GM18508 (cell line): ENCODE results near the gene FMNL1.
"Not testable (repeated sequence)": the region's sequence is repeated elsewhere in the genome, so short reads cannot be mapped to it uniquely, and the experiment has no call there.

Experiments
- ATAC-seq: cut with Tn5 transposase; IDR thresholded peaks from one replicate; pipeline ENCODE4 v1.9.1; 2021; ENCODE audit warnings: moderate number of reproducible peaks; ENCODE audit not compliant: insufficient read depth, unreplicated experiment

Gene FMNL1

DNA sequence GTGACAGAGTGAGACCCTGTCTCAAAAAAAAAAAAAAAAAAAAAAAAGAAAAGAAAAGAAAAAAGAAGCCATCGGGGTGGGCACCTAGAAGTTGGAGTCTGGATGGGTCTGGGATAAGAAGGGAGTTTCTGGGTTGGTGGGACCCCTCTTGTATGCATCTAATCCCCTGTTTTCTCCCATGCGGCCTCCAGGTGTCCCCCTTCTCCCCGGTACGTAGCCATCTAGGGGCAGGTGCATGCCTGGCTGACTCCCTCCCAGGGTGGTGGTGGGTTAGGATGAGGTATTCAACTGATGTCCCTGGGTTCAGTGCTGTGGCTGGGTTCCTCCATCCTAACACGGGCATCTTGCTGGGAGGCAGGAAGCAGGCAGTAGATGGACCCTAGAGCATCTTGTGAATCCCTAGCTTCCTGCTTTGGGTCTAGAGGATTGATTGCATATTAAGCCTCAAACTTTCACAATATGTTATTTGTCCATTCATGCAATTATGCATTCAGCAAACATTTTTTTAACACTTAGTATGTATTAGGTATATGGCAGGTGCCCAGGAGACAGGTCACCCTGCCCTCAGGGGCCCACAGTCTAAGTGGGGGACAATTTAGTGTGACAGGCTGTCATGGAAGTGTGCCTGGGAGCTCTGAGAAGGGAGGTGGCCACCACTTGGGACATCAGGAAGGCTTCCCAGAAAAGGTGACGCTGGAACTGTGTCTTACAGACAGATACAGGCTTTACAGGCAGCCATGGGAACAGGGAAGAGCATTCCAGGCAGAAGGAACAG, 13.1 kb downstream of the FMNL1 start:
- no peak for ATAC-seq

DNA sequence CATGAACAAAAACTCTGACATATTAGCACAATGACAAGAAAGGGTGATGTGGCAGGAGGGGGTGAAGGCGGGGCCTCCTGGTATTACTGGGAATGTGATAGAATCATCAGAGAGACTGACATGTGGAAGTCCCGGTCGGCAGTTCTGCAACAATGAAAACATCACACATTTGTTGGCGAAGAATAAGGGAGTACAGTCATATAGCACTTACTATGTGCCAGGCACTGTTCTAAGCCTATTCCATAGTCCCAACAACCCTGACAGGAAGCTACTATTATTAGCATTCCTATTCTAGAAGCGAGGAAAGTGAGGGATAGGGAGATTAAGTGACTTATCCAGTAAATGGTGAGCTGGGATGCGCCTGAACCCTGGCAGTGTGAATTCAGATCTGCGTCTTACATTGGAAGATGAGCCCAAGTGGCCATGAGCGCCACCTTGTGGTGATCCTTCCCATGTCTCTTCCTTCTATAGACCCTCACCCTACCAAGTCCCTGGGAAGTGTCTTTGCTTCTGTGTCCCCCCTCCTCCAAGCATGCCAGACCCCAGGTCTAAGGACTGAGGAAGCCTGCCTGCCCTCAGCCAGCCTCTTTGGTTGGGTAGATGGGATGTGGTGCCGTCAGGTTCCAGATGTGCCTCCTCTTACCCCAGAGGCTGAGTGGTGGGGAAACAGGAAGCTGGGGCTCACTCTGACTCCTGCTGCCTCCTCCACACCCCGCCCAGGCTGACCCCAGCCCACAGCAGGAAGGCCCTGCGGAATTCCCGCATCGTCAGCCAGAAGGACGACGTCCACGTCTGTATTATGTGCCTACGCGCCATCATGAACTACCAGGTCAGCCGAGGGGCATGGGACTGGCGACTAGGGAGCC, 14.0 kb downstream of the FMNL1 start:
- no peak for ATAC-seq

DNA sequence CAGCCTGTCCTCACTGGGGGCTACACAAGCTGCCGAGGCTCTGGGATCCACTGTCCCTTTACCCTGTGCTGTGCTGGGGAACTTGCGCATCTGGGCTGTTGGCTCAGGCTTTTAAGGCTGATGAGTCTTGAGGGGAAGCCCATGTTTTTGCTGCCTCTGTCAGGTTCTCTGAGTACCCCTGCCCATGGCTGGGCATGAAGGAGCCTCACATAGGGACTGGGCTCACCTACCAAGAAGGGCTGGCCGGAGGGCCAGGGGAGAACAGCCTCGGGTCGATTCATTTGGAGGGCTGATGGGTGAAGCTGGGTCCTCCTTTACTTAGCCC, 14.6 kb downstream of the FMNL1 start:
- ATAC-seq = no peak

DNA sequence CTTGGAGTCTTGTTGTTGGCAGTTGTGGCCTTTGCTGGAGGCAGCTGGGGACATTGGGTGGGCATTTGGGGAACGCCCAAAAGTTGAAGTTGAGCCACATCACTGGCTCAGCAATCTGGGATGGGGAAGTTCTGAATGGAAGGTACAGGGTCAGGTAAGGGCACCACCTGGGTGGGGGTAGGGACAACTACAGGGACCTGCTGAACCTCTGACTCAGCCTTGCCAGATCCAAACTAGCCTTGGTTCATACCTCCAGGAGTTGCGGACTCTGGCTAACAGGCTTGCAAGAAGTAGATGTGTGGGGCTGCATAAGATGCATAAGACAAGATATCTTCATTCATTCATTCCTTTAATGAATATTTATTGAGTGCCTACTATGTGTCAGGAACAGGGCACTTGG, 16.0 kb downstream of the FMNL1 start:
- no peak for ATAC-seq

DNA sequence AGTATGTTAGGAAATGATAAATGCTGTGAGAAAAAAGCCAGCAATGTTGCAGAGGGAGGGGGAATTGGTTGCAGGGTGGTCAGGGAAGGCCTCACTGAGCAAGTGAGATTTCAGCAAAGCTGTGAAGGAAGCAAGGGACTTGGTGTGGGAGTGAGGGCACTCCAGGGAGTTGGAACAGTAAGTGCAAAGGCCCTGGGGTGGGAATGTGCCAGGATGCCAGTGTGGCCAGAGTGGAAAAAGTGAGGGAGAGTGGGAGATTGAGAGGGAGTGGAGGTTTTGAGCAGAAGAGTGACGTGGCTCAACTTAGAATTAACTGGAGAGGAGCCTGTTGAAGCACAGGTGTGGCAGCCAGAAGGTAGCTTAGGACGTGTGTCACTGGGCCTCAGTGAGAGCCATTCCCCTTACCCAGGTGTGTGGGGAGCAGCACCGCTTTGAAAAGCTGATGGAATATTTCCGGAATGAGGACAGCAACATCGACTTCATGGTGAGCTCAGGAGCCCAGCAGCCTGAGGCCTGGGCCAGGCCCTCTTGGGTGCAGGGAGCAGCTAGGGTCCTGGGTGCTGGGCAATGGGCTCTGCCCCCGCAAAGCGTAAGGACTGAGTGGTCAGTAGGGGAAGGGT, 16.6 kb downstream of the FMNL1 start:
- ATAC-seq = no peak

DNA sequence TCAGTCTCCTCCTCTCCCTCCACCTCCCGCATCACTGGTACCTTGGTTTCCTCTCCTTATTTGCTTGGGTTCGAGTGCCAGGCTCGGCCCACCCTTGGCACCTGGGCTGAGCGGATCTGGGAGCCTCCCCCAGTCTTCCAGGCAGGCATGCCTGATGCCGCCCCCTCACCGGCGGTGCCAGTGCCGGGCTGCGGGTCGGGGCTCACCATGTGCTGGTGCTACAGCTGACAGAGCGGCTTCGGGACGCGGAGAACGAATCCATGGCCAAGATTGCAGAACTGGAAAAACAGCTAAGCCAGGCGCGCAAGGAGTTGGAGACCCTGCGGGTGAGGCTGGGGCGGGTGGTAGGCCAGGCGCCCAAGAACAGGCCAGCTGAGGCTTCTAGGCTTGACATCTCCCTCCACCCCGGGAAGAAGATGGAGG, 19.2 kb downstream of the FMNL1 start:
- no peak for ATAC-seq

DNA sequence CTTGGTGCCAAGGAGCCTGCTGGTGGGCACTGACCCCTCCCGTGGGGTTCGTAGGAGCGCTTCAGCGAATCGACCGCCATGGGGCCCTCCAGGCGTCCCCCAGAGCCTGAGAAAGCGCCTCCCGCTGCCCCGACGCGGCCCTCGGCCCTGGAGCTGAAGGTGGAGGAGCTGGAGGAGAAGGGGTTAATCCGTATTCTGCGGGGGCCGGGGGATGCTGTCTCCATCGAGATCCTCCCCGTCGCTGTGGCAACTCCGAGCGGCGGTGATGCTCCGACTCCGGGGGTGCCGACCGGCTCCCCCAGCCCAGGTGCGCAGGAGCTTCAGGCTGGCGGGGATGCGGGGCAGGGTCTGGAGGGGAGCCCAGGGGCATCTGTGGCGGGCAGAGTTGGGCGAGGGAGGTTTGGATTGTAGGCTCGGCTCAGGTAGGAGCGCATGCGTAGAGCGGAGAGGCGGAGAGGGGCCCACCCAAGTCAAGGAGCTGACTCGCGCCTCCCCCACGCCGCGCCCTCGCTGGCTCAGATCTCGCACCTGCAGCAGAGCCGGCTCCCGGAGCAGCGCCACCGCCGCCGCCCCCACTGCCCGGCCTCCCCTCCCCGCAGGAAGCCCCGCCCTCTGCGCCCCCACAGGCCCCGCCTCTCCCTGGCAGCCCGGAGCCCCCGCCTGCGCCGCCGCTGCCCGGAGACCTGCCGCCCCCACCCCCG, 19.8 kb downstream of the FMNL1 start:
- no peak for ATAC-seq

DNA sequence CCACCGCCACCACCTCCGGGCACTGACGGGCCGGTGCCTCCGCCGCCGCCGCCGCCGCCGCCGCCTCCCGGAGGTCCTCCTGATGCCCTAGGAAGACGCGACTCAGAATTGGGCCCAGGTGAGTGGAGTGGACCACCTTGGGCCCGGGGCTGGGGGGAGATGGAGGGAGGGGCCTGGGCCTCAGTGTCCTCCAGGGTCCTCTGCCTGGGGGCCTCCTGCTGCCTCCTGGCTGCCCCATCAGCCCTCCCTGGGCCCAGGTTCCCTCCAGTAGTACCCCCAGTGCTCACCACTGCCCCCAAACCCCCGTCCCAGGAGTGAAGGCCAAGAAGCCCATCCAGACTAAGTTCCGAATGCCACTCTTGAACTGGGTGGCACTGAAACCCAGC, 20.3 kb downstream of the FMNL1 start:
- no peak for ATAC-seq

DNA sequence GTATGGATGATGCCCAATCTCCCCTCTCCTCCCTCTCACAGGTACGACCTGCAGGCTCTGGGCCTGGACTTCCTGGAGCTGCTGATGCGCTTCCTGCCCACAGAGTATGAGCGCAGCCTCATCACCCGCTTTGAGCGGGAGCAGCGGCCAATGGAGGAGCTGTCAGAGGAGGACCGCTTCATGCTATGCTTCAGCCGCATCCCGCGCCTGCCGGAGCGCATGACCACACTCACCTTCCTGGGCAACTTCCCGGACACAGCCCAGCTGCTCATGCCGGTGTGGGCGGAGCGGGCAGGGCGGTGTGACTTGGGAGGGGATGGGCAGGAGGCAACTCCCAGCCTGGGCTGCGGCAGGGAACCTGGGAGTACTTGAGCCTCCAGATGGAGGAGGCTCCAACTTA, 22.1 kb downstream of the FMNL1 start:
- no peak for ATAC-seq

DNA sequence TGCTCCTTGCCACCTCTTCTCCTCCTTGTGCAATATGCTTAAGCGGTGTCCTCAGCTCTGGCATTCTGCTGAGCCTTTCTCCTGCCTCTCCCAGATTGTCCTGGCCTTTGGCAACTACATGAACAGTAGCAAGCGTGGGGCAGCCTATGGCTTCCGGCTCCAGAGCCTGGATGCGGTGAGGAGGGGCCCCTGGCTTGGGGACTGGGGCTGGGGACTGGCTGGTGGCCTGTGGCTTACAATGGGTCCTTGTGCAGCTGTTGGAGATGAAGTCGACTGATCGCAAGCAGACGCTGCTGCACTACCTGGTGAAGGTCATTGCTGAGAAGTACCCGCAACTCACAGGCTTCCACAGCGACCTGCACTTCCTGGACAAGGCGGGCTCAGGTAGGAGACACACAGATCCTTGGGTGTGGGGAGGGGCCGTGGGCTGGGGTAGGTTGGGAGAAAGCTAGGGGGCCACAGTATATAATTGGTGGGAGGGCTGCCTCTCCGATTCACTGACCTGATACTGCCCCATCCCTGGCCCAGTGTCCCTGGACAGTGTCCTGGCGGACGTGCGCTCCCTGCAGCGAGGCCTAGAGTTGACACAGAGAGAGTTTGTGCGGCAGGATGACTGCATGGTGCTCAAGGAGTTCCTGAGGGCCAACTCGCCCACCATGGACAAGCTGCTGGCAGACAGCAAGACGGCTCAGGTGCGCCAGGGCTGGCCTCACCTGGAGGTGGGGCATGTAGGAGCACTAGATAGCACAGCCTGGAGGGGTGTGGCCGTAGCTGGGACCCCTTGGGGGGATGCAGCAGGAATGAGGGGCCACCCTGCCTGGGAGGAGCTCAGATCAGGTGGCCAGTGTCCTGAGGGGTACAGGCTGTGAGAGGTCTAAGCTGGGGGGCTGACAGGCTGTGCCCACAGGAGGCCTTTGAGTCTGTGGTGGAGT, 23.3 kb downstream of the FMNL1 start:
- no peak for ATAC-seq

DNA sequence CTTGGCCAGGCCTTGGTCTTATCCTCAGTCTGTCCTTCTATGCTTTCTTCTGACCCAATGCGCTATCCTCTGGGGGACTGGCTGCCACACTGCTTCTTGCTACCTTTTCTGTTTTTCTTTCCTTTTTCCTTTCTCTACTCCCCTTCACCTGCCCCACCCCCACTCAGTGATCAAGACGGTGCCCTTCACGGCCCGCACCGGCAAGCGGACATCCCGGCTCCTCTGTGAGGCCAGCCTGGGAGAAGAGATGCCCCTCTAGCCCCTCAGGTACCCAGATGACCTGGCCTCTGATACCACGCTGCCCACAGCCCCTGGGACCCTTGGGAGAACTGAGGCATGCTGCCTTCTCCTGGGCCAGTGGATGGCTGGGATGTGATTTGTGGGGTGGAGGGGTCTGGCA, 24.7 kb downstream of the FMNL1 start:
- no peak for ATAC-seq

DNA sequence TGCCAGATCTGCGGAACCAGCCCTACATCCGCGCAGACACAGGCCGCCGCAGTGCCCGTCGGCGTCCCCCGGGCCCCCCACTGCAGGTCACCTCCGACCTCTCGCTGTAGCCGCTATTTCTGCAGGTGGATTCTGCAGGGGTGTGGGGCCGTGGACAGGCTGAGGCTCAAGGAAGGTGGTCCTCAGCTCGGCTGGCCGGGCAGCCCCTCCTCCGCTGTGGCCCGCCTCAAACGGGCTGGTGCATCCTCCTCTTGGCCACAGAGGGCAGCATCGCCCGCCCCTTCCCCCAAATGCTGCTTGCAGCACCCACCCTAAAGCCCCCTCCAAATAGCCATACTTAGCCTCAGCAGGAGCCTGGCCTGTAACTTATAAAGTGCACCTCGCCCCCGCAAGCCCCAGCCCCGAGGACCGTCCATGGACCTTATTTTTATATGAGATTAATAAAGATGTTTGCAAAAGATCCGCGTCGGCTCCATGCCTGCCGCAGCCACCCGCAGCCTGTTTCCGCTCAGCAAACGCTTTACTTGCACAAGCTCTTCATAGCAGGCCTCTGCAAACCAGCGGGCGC, 25.3 kb downstream of the FMNL1 start:
- ATAC-seq = no peak

DNA sequence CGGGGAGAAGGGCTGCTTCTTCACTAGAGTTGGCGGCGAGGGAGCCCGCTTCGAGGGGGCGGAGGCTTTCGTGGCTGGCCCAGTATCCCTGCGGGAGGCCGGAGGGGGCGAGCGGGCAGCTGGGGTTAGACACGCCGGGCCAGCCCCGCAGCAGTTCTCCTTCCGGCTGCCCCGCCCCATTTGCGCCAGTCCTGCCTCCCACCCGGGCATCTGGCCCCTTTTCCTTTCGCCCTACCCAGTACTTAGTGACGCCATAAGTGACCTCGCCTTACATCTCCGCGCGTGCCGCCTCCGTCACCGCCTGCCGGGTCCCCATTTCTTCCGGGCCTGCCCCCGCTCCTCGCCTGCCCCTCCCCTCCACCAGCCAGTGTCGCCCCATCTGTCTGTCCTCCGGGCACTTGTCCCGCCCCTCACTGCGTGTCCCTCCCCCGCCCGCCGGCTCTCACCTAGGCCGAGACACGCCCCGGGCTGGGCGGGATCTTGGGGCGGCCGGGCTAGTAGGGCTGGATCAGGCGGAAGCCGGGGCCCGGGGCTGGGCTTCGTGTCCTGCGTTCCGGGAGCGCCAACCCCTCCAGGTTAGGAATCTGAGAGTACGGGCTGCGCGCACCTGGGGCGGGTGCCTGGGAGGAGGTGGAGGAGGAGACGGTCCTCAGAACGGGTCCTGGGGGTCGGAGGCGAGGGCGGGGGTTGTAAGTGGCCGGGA, 25.9 kb downstream of the FMNL1 start:
- no peak for ATAC-seq

DNA sequence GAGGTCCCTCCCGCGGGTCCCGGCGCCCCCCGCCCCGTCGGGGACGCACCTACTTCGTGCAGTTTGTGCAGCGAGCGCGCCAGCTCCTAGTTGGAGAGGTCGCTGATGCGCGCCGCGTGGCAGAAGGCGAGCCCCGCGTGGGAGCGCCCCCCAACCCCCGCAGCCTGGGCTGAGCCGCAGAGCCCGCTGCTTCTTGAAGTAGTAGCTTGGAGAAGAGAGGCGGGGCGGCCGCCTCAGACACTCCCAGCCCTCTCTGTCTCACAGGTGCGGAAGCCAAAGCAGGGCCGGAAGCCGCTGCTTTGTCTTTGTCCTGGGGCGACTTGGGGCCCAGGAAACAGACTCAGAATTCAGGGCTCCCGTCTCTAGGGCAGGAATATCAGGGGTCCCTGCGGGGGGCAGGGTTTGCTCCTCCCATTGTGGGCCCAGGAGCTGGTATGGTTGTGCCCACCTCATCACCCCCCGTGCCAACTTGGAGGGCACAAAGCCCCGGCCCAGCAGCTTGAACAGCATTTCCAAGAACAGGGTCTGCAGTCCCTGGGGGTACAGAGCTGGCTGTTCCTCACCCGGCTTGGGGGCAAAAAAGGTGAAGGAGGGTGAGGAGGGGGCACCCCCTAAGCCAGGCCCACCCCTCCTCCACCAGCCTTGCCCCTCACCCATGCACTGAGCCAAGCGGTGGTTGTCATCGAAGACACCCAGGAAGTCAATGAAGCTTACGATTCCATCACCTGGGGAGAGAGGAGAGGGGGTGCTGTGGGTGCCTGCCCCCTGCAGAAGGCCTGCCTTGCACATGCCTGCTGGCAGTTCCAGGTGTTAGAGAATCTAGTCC, 26.7 kb downstream of the FMNL1 start:
- no peak for ATAC-seq

DNA sequence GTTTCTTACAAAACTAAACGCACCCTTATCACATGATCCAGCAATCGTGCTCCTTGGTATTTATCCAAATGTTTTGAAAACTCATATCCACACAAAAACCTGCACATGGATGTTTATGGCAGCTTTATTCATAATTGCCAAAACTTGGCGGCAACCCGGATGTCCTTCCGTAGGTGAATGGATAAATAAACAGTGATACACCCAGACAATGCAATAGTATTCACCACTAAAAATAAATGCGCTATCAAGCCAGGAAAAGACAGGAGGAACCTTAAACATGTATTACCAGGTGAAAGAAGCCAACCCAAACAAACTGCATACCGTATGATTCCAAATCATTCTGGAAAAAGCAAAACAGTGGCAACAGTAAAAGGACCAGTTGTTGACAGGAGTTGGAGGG, 30.2 kb downstream of the FMNL1 start:
- ATAC-seq = no peak

DNA sequence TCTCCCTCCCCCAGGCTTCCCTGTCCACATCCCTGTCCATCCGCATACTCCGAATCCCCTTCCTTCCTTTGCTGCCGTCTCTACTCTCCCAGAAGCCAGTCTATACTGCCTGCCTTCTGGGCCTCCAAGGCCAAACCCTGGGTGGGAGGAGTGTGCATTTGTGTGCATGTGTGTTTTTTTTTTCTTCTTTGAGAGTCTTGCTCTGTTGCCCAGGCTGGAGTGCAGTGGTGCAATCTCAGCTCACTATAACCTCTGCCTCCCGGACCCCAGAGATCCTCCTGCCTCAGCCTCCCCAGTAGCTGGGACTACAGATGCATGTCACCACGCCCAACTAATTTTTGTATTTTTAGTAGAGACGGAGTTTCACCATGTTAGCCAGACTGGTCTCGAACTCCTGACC, 31.6 kb downstream of the FMNL1 start:
- ATAC-seq = not testable (repeated sequence)

DNA sequence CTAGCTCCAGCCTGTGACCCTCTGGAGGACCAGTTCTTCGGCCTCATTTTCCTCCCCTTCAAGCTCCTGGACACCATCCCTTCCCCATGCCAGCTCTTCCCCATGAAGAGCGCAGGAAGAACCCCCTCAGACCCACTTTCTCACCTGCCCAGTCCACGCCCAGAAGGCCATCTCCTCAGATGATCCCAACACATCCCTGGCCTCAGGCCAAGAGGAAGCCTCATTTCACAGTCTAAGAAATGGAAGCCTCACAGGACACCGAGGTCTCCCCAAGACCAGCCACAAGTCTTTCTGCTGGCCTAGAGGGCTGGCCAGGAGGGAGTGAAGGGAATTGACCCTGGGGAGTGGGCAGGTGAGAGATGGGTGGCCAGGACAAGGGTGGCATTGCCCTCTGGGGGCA, 32.2 kb downstream of the FMNL1 start:
- no peak for ATAC-seq

DNA sequence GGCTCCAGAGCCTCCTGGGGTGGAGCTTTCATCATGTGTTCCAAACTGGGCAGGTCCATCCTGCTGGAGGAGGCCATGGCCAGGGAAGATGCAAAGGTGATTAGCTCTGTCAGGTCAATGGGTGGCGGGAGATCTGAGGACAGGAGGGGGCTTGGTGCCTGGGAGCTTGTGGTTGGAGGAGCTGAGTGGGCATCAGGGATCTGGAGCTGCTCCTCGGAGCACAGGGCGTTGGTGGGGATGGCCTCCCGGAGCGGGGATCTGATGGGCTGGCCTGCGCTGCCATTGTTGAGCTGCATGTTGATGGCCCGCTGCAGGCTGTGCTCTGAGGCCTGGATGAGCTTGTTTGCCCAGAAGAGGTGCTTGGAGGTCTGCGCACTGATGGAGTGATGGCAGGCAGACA, 33.7 kb downstream of the FMNL1 start:
- no peak for ATAC-seq
